HFFc6 (cell line): ENCODE data around the gene CYP27C1. TPM values are rescaled to one million over a fixed set of nuclear protein-coding genes. Genes with fewer than 3 reads are reported as not detected.
A peak's percentile ranks its signal among the peaks of the same experiment; 100 is the strongest.

Experiments used
- DNase-seq: peaks from one replicate; pipeline ENCODE4 v3.0.0-alpha.2; 2018
- H3K27ac Mint-ChIP-seq: 2 replicates; pipeline ENCODE4 v1.8.0; 2020; ENCODE audit warnings: mild to moderate bottlenecking, mixed read lengths
- H3K27me3 Mint-ChIP-seq: 2 replicates; pipeline ENCODE4 v1.8.0; 2021; ENCODE audit warnings: mild to moderate bottlenecking, moderate library complexity, mixed read lengths; ENCODE audit not compliant: insufficient read depth
- H3K36me3 Mint-ChIP-seq: 2 replicates; pipeline ENCODE4 v1.8.0; 2021; ENCODE audit warnings: low read depth, mixed read lengths
- H3K4me1 Mint-ChIP-seq: 2 replicates; pipeline ENCODE4 v1.8.0; 2020; ENCODE audit warnings: low read depth, mixed read lengths
- H3K4me3 Mint-ChIP-seq: 2 replicates; pipeline ENCODE4 v1.8.0; 2020; ENCODE audit warnings: mild to moderate bottlenecking, moderate library complexity, mixed read lengths
- H3K9me3 Mint-ChIP-seq: 2 replicates; pipeline ENCODE4 v1.8.0; 2020; ENCODE audit warnings: mild to moderate bottlenecking, mixed read lengths
- total RNA-seq, 6 experiments: library from RNA; stranded (reverse); fragmentation: NEBNext Ultra II Directional; extraction: Animal tissue kit (Norgen Biotek cat#: 25700); gene quantifications; 2 replicates in 1 of 6; 3 replicates in 5 of 6; pipeline ENCODE4 v1.2.3, GENCODE V29; 2021
- TF ChIP-seq, protein P1 (sequence below): fragments of 200-600 bp; sonication (generic); IDR thresholded peaks from 2 replicates; pipeline ENCODE4 v1.5.0; 2021; ENCODE audit warnings: antibody characterized with exemption, mild to moderate bottlenecking

Gene CYP27C1
- total RNA-seq, 6 experiments from 2014 or later = 0.09 to 0.17 (median 0.13) TPM

DNA sequence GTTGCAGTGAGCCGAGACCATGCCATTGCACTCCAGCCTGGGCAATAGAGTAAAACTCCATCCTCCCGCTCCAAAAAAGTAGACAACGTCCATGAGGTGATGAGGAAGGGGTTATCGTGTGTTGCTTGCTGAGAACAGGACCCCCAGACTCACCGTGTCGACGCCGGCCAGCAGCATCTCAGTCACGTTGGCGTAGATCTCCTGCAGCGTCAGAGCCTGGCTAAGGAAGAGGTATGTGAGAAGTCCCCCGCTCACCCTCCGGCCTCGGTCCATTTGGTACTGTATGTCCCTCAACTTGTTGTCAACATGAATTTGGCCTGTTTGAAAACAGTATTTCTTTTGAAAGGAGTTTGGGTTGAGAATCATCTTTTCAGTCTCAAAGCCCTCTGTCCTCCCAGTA lies 20.9 kb downstream of the CYP27C1 start:
- no peak for DNase-seq
- TF ChIP-seq, protein P1, sequence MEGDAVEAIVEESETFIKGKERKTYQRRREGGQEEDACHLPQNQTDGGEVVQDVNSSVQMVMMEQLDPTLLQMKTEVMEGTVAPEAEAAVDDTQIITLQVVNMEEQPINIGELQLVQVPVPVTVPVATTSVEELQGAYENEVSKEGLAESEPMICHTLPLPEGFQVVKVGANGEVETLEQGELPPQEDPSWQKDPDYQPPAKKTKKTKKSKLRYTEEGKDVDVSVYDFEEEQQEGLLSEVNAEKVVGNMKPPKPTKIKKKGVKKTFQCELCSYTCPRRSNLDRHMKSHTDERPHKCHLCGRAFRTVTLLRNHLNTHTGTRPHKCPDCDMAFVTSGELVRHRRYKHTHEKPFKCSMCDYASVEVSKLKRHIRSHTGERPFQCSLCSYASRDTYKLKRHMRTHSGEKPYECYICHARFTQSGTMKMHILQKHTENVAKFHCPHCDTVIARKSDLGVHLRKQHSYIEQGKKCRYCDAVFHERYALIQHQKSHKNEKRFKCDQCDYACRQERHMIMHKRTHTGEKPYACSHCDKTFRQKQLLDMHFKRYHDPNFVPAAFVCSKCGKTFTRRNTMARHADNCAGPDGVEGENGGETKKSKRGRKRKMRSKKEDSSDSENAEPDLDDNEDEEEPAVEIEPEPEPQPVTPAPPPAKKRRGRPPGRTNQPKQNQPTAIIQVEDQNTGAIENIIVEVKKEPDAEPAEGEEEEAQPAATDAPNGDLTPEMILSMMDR = no peak

DNA sequence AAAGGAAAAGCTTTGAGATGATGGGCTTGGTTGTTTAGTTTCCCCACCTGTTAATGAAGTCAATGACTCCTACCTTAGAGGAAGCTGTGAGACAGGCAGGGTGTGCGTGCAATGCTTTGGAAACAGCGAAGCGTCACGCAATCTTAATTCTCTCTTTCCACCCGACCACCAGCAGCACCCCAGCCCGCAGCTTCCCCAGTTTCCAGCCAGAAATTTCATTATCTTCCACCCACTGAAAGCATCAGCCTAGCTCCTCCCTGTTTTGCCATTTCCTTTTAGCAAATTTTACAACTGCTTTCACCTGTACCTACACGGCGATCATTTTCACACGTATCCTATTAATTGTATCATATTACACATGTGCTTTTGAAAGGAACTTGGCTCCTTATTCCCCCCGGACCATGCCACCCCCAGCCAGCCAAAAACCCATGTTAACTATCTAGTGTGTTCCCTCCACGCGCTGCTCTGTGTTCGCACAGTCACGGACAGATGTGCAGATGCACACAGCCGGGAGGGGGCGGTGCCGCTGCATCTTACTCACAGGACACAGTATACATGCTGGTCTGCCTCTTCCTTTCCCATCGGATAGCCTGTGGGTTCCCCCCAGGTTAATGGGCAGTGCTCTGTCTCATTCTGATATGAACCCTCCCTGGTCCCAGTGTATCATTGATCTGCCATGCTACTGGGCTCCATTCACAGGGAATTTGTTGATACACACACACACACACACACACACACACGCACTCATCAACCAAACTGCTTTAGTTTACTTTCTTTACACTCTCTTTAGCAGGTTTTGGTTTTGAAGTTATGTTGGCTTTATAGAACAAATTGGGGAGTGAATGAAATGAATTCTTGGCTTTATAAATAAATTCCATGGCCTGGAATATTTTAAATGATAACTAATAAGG lies 22.4 kb downstream of the CYP27C1 start:
- no peak overlapping the region for H3K27ac Mint-ChIP-seq
- no peaks in the 10 kb centered on the region for H3K36me3 Mint-ChIP-seq
- peak; percentile 36 for DNase-seq
- H3K9me3 Mint-ChIP-seq = no peaks in the 10 kb centered on the region
- no peaks in the 10 kb centered on the region; the same call in 1 of the 2 replicates for H3K27me3 Mint-ChIP-seq
- TF ChIP-seq, protein P1 = peak; percentile 65
- peaks cover 15% of the 10 kb centered on the region for H3K4me1 Mint-ChIP-seq
- no peak overlapping the region for H3K4me3 Mint-ChIP-seq

More for the DNA sequence above, 20.9 kb downstream of the CYP27C1 start:
- Mint-ChIP-seq H3K27ac (no peak overlapping the region), H3K27me3 (no peaks in the 10 kb centered on the region; the same call in 1 of the 2 replicates), H3K4me1 (peaks cover 3% of the 10 kb centered on the region), H3K9me3 (no peaks in the 10 kb centered on the region), H3K36me3 (no peaks in the 10 kb centered on the region), H3K4me3 (no peak overlapping the region)

DNA sequence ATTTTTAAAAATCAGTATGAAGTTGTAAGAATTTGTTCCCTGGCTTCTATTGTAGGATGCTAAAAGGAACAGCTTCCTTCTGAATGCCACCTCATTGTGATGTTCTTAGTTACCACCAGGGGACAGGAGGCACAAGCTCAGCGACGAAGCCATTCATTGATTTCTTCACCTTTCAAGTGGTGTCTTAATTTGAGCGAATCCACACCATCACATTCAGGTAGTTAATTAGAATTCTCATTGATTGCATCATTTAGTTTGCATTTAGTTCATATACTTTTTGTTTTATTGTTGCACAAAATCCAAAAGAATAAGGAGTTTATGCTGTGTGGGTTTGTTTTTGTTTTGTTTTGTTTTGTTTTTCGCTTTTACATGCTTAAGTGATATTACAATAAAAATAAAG lies 23.1 kb downstream of the CYP27C1 start:
- Mint-ChIP-seq H3K4me1 (peaks cover 15% of the 10 kb centered on the region), H3K36me3 (no peaks in the 10 kb centered on the region), H3K27ac (no peak overlapping the region), H3K9me3 (no peaks in the 10 kb centered on the region), H3K4me3 (no peak overlapping the region), H3K27me3 (no peaks in the 10 kb centered on the region; the same call in 1 of the 2 replicates)
- TF ChIP-seq, protein P1 = peak; percentile 75
- DNase-seq = no peak

DNA sequence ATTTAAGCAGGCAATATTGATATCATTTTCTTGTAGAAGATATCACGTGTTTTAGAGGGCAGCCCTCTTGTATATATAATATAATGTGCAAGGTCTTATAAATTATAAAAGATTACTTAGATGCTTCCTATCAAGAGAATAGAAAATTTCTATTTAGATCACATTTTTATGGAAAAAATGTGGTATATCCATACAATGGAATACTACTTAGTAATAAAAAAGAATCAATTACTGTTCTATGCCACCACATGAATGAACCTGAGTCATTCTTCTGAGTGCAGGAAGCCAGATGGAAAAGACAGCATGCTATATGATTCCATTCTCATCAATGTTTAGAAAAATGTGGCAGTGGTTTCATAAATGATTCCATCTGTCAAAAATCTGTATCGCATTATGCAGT lies 23.6 kb downstream of the CYP27C1 start:
- no peak overlapping the region for H3K4me3 Mint-ChIP-seq
- H3K4me1 Mint-ChIP-seq = peaks cover 15% of the 10 kb centered on the region
- no peak for DNase-seq
- H3K27ac Mint-ChIP-seq = no peak overlapping the region
- TF ChIP-seq, protein P1 = no peak
- H3K27me3 Mint-ChIP-seq = no peaks in the 10 kb centered on the region; the same call in 1 of the 2 replicates
- H3K9me3 Mint-ChIP-seq = no peaks in the 10 kb centered on the region
- H3K36me3 Mint-ChIP-seq = no peaks in the 10 kb centered on the region

DNA sequence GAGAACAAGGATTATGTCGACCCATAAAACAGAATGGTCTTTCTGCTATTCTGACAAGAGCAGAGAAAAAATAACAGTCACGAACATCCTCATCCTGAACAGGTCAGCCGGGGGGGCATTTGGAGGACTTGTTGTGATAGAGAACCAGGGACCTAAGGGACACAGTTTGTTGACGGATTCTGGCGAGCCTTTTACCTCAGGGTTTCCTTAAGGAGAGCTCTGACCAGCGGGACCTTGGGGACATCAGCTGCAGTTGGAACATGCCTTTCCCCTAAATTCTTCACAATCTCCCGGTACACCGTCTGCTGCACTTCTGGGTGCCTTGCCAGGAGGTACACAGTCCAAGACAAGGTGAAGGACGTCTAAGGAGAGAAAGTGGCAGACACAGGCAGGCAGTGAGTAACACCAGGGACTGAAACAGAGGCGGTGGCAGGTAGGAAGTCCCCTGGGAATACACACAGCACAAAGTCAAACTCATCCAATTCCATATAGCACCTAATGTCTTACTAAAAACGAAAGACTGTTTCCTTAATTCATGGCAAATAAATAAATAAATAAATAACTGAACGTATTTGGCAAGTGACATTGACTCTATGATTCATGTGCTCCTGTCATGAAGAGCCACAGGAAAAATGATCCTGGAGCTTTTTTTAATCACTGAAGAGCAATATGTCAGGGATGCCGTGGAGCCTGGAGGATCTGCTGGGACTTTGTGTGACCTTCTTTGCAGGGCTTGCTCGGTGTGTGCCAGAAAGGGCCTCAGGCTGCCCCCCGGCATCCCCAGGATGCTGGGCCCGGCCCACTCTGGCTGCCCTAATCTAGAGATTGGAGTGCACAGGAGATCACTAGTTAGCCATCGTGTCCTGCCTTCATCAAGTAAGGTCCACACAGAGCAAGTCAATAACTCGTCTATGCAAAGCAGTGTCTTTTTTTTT lies 24.7 kb downstream of the CYP27C1 start:
- no peaks in the 10 kb centered on the region for H3K9me3 Mint-ChIP-seq
- H3K27ac Mint-ChIP-seq = no peak overlapping the region
- H3K36me3 Mint-ChIP-seq = no peaks in the 10 kb centered on the region
- TF ChIP-seq, protein P1 = no peak
- DNase-seq = no peak
- H3K27me3 Mint-ChIP-seq = no peaks in the 10 kb centered on the region; the same call in 1 of the 2 replicates
- no peak overlapping the region for H3K4me3 Mint-ChIP-seq
- H3K4me1 Mint-ChIP-seq = peaks cover 15% of the 10 kb centered on the region
